Measurements from ENCODE around the gene TPP1.

The TPP1 gene

DNA sequence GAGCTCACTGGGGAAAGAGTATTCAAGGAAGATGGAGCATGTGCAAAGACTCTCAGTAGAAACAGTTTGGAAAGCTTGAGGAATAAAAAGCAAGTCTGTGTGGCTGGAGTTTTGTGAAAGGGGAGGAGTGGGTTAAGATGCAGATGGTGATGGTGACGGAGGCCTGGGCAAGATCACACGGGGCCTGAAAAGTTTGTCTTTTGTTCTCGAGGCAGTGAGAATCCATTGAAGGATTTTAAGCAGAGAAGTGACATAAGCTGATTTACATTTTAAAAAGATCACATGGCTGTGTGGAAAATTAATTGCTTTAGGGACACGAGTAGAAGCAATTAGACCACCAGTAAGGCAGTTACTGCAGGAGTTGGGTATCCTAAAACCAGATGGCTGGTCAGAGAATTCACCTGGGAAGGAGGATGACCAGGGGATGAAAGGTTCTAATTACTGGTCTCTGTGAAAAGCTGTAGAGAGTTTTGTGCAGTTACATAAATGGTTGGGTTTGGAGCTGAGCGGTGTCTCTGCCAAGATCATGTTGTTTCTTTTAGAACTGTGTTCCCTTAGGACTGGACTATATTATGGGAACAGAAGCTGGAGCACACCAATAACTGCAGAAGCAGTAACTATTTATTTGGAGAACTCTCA, 22.9 kb downstream of the TPP1 start:
- FAIRE-seq (no peak), DNase-seq (ENCODE audit: insufficient read length, low spot score) (no peak)

- no peak for DNase-seq (ENCODE audit: insufficient read length, low spot score)
- FAIRE-seq = no peak
Observed at GRCh38 chr11:6594142-6594768, 25.0 kb downstream of the TPP1 start.

DNA sequence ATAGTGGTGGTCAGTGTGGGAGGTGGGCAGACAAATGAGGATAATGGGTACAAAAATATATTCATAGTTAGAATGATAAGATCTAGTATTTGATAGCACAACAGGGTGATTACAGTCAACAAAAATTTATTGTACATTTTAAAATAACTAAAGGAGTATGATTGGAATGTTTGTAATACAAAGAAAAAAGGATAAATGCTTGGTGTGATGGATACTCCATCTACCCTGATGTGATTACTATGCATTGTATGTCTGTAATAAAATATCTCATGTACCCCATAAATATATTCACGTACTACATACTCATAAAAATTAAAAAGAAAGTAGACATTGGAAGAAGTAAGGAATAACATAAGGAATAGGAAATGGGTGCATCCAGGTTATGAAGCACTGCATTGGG, 31.2 kb downstream of the TPP1 start:
- FAIRE-seq (peak; percentile 42), DNase-seq (ENCODE audit: insufficient read length, low spot score) (no peak)

DNA sequence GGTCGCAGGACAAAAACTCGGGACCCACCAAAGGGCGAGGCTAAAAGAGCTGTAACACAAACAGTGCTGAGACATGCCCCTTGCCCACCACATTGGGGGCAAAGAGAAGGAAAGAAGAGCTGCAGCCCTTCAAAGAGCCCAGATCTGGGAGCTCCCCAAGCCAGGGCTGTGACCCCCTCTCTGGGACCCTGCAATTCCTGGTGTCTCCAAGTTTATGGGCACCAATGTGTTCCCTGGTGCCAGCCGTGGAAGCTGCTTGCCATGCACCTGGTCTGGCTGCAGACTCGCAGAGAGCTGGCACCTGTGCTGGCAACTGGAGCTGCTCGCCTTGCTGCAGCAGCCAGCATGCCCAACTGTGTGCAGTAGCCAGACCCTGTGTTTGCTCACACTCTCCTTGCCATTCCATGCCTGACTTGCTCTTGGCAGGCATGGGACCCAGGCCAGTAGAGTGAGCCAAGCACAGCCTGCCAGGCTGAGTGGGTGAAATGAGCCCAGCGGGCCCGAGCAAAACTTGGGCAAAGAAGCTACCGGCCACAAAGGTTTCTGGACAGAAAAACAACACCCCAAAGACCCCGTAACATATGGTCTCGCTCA, 31.8 kb downstream of the TPP1 start:
- FAIRE-seq (no peak), DNase-seq (ENCODE audit: insufficient read length, low spot score) (no peak)

DNA sequence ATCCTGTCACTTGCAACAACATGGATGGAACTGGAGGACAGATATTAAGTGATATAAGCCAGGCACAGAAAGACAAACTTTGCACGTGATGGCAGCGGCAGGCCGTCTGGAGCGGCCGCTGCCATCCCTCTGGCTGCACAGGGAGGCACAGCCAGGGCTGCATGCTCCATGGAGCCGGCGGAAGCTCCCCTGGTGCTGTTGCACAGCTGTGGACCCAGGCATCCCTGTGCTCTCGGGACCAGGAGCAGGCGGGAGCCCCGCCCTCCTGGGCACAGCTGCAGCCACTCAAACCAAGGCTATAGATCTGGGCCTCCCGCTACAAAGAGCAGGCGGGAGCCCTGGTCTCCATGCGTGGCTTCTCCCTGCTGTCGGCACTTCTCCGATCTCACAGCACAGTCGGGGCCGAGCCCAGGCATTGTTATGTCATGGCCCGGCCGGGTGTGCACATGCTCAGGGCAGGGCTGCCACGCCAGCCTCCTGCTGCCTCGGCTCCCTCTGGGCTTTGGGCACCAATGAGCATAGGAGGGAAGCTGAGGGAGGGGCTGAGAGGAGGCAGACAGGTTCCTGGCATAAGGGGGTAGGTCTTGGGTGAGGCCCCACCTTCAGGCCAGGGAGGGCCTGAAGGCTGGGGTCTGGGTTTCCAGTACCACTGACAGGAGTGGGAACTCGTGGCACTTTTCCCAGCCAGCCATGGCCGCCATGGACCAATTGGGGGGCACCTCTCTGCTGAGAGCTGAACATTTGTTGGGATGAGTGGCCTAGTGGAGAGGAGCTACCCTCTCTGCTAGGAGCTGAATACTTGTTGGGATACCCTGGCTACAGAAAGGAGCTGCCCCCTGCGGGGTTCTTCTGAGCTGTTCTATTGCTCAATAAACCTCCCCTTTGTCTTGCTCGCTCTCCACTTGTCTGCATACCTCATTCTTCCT, 32.5 kb downstream of the TPP1 start:
- FAIRE-seq (no peak), DNase-seq (ENCODE audit: insufficient read length, low spot score) (no peak)

DNA sequence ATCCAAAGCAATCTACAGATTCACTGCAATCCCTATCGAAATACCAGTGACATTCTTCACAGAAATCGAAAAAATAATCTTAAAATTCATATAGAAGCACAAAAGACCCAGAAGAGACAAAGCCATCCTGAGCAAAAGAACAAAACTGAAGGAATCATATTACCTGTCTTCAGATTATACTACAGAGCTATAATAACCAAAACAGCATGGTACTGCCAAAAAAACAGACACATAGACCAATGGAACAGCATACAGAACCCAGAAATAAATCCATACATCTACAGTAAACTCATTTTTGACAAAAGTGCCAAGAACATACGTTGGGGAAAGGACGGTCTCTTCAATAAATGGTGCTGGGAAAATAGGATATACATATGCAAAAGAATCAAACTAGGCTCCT, 34.7 kb downstream of the TPP1 start:
- DNase-seq (ENCODE audit: insufficient read length, low spot score) (no peak), FAIRE-seq (no peak)

- DNase-seq (ENCODE audit: insufficient read length, low spot score) (no peak), FAIRE-seq (no peak)
Observed at GRCh38 chr11:6583584-6583983, 35.6 kb downstream of the TPP1 start.

GRCh38 chr11:6579681-6580080, 39.5 kb downstream of the TPP1 start:
- FAIRE-seq = no peak
- DNase-seq (ENCODE audit: insufficient read length, low spot score) = no peak

DNA sequence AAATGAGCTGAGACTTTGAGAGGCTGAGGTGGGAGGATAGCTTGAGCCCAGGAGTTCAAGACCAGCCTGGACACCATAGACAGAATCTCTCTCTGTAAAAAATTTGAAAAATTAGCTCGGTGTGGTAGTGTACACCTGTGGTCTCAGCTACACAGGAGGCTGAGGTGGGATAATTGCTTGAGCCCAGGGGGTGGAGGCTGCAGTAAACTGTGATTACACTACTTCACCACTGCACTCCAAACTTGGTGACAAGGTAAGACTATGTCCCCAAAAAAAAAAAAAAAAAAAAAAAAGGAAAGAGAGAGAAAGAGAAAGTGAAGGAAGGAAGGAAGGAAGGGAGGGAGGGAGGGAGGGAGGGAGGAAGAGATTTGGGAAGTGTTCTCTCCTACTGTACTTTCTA, 41.1 kb downstream of the TPP1 start:
- DNase-seq (ENCODE audit: insufficient read length, low spot score) (no peak), FAIRE-seq (no peak)

DNA sequence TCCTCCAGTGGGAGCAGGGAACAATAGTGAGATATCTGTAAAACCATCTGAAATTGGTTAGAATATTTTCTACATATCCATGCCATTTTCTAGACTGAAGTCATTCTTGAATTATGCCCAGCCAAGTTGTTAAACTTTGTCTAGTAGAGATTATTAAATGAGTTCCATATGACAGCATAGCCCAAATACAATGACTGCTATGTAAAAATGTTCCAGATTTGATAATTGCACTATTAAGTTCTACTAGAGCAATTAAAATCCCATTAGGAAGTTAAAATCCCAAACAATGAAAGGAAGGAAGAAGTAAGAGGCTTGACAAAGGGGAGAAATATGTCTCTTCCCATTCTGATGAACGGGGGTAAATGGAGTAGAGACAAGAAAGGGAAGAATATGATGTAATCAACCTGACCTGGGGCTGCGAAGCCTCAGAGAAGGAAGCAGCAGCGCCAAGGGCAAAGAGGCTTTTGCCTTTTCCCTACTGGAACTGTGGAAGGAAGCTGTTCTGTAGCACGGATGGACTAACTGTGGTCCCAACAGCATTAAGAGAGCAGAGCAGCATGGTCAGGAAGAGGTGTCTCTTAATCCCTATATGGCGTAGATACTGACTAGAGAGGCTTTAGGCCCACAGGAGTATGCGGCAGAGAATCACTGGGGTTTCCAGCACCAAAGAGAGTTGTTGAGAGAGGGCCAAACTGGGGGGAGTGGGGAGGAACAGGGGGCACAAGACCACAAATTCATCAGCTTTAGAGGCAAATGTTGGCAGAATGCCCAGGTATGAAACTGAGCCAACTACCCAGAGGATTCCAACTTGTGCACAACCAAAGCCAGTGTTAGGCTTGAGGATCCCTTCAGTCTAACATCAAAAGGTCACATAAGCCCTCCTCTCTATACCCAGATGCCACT, 42.5 kb downstream of the TPP1 start:
- FAIRE-seq (no peak), DNase-seq (ENCODE audit: insufficient read length, low spot score) (no peak)

DNA sequence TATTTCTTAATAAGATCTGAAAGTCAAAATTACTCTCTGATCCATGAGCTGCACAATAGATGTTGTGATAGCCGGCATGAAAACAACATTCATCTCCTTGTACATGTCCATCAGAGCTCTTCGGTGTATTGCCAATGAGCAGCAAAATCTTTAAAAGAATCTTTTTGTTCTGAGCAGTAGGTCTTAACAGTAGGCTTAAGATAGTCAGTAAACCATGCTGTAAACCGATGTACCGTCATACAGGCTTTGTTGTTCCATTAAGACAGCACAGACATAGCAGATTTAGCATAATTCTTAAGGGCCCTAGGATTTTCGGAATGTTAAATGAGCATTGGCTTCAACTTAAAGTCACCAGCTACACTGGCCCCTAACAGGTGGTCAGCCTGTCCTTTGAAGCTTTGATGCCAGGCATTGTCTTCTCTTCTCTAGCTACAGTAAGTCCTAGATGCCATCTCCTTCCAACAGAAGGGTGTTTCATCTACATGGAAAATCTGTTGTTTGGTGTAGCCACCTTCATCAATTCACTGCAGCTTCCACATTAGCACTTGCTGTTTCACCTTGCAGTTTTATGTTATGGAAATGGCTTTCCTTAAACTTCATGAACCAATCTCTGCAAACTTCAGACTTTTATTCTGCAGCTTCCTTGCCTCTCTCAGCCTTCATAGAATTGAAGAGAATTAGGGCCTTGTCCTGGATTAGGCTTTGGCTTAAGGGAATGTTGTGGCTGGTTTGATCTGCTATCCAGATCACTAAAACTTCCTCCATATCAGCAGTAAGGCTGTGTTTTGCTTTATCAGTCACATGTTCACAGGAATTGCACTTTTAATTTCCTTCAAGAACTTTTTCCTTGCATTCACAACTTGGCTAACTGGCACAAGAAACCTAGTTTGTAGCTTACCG, 44.2 kb downstream of the TPP1 start:
- FAIRE-seq (no peak), DNase-seq (ENCODE audit: insufficient read length, low spot score) (no peak)

DNA sequence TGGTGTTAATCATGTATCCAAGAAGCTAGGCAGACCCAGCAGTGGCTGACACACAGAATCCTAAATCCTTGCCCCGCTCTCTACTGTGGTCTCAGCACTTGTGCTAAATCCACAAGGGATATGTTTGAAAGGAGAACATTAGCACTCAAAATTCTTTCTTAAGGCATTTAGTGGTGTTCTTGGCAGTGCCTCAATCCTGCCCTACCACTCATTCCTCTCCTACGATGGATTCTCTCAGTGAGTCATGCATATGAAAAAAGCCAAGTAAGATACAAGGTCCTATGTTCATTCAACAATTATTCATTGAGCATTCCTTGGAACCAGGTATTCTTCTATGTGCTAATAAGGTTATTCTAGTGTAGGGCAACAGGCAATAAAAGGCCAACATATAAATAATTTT, 47.0 kb downstream of the TPP1 start:
- DNase-seq (ENCODE audit: insufficient read length, low spot score) (no peak), FAIRE-seq (no peak)

DNA sequence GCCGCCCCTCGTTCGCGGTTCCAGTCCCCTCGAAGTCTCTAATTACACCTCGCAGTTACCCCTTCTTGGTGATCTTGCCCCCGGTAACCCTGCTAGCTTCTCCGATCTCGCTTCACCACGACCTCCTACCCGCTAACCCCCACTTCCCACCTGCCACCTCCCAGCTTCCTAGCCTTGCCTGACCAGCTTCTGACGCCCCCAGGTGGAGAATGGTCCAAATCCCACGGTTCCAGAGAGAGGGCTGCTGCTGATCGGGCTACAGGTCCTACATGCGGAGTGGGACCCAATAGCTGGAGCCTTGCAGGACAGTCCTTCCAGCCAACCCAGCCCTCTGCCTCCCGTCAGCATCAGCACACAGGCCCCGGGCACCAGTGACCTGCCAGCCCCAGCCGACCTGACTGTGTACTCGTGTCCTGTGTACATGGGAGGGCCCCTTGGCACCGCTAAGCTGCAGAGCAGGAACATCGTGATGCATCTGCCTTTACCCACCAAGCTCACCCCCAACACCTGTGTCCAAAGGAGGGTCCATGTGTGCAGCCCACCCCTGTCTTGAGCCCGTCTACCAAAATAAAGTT, 47.7 kb downstream of the TPP1 start:
- DNase-seq (ENCODE audit: insufficient read length, low spot score) (no peak), FAIRE-seq (no peak)

- no peak for FAIRE-seq
- no peak for DNase-seq (ENCODE audit: insufficient read length, low spot score)
Observed at GRCh38 chr11:6570691-6571427, 48.4 kb downstream of the TPP1 start.

DNA sequence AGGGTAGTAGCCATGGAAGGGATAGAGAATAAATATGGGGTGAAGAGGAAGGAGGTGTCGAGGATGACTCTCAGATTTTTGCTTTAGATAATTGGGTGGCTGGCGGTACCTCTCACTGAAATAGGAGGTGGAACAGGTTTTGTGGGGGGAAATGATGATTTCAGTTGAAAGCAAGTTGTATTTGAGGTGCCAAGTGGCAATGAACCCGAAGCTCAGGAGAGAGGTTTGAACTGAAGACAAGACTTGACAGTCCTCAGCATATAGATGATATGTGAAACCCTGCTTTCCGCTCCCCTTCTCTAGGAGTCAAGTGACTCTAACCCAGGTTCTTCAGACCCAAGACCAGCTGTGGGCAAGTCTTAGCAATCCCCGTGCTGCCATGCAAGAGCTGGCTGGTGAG, 49.5 kb downstream of the TPP1 start:
- DNase-seq (ENCODE audit: insufficient read length, low spot score) (no peak), FAIRE-seq (no peak)

DNA sequence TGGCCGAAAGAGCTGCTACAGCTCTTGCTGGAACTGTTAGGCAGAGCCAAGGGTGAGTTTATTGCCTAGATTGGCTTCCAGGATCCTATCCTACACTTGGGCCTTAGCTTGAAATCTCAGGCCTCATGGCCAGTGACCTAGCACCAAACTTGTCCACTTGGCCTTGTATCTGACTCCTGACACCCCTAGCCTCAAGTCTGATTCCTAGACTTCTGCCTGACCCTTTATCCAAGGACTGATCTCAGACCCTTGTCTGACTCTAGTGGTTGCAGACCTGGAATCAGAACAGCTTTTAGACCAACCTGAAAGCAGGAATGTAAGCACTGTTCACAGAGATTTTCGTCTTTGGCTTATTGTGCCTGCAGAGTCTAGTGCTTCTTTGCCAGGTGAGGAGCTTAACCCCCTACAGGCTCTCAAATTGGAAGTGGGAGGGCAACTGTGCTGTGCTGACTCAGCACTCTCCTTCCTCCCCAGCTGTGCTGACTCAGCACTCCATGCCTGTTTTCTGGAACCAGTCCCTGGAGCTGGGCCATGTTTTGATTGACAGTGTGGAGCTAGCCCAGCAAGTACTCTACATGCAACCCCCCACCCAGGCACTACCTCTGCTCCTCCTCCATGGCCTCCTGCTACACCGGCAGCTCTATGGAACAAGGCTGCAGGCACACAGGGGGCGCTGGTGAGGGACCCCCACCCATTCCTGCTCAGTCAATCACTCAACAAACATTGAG, 50.9 kb downstream of the TPP1 start:
- FAIRE-seq (no peak), DNase-seq (ENCODE audit: insufficient read length, low spot score) (no peak)

DNA sequence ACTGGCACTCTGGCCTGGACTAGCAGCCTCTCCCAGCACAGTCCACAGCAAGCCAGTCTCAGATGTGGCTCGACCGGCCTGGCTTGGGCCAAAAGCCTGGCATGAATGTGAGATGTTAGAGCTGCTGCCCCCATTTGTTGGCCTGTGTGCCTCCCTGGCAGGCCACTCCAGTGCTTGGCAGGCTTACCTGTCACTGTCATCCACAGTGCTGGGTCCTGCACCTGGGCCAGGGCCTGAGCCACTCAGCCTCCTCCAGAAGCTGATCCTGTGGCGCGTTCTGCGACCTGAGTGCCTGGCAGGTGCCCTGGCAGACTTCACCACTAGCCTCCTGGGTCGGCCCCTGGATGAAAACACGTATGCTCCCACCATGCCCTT, 51.9 kb downstream of the TPP1 start:
- FAIRE-seq (no peak), DNase-seq (ENCODE audit: insufficient read length, low spot score) (no peak)

Measured in GM19239 (cell line).